Activated T-helper 1 cell treated with Interleukin-2 at 50 U/mL for 16 hours (primary cell): ENCODE data around the gene ADAMTS2.

Source experiments
- DNase-seq: peaks from one replicate; pipeline ENCODE4 v3.0.0-alpha.2; 2020; ENCODE audit warnings: low read depth

Gene ADAMTS2

DNA sequence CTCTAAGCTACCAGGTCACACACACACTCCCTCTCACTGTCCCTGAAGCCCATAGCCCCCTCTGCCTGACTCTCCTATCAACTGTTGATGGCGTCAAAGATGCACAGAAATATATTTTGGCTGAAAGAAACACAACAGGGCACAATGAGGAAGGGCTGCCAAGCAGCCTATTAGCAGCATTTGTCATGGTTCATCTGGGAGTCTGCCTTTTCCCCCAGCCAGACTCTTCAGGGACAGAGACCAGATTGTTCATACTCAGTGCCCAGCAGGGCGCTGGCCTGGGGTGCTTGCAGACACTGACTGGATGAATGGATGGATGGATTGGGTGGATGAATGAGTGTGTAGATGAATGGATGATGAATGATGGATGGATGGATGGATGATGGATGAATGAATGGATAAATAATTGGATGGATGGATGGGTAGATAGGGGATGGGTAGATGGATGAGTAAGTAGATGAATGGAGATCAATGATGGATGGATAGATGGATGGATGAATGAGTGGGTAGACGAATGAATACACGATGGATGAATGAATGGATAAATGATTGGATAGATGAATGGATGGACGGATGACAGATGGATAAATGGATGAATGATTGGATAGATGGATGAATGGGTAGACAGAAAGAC, 90.5 kb downstream of the ADAMTS2 start:
- no peak for DNase-seq

- DNase-seq: no peak
Measured at GRCh38 chr5:179253730-179254129, 91.5 kb downstream of the ADAMTS2 start.

DNA sequence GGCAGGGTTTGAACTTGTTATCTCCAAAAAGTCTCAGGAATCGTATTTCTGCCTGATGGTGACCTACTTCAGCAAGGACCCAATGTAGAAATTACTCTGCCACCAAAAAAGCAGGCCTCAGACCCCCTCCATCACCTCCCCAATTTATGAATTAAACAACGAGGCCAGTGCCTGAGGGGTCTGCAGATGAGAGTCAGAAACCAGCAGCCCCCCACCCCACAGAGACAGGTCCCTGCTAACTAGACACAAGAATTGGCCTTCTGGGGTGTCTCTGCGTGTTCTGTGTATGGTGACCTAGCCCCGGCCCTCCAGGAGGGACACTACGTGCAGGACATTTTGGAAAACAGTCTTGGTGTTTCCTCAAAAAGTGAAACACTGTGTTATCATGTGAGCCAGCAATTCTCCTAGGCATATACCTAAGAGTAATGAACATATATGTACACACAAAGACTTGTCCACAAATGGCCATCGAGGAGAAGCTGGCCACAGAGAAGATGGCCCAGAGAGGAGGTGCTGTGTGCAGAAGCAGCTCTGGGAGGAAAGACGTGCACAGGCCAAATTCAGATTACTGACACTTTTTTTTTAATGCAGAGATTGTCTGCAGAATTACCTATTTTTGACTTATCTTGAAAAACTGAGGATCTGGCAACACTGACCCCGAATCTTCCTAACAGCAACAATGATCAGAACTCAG, 93.8 kb downstream of the ADAMTS2 start:
- DNase-seq: no peak

- DNase-seq: no peak
Measured at GRCh38 chr5:179250561-179251225, 94.6 kb downstream of the ADAMTS2 start.

- no peak for DNase-seq
Measured at GRCh38 chr5:179246227-179246626, 99.0 kb downstream of the ADAMTS2 start.

DNA sequence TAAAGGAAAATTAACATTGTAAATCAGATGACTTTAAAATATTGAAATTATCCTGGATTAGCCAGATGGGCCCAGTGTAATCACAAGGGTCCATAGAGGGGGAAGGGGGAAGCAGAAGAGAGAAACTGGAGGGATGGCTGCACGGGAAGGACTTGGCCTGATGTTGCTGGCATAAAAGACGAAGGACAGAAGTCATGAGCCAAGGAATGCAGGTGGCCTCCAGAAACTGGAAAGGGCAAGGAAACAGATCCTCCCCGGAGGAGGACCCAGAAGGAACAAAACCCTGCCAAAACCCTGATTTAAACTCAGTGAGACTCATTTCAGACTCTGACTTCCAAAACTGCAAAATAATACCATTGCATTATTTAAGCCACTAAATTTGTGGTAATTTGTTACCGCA, 100.2 kb downstream of the ADAMTS2 start:
- no peak for DNase-seq

DNA sequence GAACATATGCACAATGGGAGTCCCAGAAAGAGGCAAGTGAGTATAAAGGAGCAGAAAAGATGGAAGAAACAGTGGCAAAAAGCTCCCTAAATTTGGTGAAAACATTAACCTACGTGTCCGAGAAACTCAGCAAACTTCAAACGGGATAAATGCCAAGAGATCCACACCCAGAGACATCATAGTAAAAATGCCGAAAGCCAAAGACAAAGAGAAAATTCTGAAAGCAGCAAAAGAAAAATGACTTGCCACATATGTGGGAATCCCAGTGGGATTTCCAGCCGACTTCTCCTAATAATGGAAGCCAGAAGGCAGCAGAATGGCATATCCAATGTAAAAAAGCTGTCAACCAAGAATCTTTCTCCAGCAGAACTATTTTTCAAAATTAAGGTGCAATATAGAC, 101.2 kb downstream of the ADAMTS2 start:
- no peak for DNase-seq

DNA sequence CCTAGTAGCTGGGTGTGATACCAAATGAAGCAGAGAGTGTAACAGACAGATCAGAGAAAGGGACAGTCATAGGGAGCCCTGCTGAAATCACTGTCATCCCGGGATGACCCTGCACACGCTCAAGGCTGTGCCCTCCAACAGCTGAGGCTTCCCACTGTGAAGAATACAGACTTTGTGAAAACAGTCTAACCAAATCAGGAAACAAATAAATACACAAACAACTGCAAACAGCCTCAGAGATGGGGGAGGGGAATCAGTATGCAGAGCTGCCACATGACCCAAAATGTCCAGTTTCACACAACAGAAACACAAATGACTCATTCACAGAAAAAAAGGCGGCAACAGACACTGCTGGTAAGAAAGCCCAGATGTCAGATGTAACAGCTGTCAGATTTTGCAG, 101.9 kb downstream of the ADAMTS2 start:
- no peak for DNase-seq

DNA sequence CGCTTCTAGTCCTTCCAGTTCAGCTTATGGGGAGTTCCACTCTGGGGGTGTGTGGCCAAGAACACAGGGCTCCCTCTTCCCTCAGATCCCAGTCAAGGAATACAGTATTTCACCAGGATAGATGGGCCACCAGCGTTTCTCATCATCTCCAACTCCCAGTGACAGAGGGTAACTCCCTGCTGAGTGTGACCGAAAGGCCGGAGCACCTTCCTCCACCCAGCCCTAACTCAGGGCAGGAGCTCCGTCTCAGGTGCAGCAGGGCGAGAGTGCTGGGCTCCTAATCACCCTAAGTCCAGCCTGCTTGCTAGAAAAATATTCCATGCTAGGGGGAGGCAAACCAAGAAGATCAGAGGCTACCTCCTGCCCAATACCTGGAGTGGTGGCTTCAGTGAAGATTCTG, 102.6 kb downstream of the ADAMTS2 start:
- no peak for DNase-seq

GRCh38 chr5:179241764-179242370, 103.4 kb downstream of the ADAMTS2 start:
- no peak for DNase-seq

DNA sequence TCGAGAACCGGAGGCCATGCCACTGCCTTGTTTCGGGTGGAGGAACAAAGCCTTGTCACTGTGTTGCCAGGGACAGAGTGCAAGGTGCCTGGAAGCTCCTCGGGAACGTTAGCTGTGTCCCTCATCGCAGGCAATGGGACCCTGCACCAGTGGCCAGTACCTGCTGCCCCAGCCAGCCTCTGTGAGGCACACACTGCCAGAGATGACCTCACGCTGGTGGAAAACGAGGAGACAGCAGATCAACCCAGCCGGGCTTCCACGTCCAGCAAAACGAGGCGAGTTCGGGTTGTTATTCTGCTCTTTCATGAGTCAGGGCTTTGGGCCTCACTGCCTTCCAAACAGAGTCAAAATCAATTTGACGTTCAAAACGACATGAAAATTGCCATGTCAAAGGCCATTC, 104.1 kb downstream of the ADAMTS2 start:
- DNase-seq: no peak

GRCh38 chr5:179240561-179240960, 104.7 kb downstream of the ADAMTS2 start:
- no peak for DNase-seq

DNA sequence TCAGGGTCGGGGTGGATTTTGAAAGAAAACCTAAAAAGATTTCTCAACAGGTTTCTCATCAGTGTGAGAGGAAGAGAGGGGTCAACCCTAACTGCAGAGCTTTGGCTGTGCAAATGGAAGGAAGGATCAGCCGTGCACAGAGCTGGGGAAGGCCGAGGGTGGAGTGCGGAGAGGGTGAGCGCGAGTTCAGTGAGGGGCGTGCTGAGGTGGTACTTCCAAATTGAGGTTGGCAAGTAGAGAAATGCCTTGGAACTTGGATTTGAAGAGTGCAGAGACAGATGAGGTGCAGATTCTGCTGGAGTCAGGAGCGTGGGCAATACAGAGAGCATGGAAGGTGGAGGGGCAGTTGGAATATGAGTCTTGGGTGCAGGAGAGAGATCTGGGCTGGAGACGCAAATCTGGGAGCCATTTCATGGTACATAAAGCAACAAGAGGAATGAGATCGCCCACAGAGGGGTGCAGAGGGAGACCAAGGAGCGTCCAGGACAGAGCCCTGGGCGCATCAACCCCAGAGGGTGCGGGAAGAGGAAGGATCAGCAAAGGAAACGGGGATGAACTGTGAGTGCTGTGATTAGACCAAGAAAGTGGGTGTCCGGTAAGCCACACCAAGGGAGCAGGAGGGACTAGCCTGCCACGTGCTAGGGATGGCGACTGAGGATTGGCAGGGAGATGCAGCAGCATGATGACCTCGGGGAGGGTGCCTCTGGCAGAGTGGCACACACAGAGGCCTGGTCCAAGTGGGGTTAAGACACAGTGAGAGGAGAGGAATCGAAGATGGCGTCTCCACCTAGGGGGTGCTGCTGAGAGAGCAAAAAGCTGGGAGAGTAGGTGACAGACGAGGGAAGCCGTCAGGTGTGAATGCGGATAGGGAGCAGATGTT, 105.8 kb downstream of the ADAMTS2 start:
- no peak for DNase-seq

DNA sequence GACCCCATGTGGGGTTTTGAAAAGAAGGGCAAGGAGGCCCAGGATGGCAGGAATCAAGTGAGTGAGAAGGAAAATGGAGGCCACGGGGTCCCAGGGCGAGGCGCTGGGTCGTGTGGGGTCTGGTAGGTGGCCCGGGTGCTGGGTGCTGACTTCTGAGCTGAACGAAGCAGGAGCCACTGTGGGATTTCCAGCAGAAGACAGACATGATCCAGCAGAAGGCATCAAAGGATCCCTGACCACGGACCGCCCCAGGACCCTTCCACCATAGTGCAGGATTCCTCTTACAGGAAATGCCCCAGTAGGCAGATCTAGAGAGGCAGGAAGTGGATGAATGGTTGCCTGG, 106.7 kb downstream of the ADAMTS2 start:
- DNase-seq: no peak

DNA sequence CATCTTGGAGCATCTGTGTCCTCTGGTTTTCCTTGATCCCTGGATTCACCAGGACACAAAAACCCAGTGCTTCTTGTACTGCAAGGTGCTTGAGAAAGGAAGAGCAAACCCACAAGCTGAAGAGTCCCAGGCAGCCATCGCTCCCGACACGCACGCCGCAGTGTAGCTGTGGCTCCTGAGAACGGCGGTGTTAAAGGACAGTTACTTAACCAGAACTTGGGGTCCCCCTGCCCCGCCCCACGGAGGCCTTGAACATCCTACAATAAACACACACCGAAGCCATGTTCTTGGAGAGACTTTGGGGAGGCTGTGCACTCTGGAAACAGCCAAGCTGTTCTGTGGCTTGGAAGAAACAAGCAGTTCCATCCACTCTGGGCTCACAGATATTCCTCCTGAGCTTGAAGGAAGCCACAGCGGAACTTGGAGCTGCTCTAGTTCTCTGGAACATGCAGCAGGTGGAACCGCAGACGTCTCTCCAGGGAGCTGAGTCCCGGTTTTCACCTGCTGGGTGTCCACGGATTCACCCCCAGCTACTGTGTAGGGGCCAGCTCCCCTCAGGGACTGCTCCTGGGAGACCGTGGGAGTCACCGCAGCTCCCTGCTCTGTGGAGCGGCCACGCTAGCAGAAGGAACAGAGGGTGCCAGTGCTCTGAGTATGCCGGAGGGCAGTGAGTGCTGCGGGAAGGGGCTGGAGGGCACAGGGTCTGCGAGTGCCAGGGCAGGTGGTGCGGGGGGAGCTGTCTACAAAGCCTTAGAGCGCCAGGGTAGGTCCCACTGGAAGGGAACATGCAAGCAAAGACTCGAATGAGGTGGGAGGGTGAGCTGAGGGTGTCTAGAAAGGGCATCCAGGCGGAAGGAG, 107.3 kb downstream of the ADAMTS2 start:
- no peak for DNase-seq

- DNase-seq: no peak
Measured at GRCh38 chr5:179235416-179236400, 109.6 kb downstream of the ADAMTS2 start.

- DNase-seq: no peak
Measured at GRCh38 chr5:179234563-179235135, 110.6 kb downstream of the ADAMTS2 start.

DNA sequence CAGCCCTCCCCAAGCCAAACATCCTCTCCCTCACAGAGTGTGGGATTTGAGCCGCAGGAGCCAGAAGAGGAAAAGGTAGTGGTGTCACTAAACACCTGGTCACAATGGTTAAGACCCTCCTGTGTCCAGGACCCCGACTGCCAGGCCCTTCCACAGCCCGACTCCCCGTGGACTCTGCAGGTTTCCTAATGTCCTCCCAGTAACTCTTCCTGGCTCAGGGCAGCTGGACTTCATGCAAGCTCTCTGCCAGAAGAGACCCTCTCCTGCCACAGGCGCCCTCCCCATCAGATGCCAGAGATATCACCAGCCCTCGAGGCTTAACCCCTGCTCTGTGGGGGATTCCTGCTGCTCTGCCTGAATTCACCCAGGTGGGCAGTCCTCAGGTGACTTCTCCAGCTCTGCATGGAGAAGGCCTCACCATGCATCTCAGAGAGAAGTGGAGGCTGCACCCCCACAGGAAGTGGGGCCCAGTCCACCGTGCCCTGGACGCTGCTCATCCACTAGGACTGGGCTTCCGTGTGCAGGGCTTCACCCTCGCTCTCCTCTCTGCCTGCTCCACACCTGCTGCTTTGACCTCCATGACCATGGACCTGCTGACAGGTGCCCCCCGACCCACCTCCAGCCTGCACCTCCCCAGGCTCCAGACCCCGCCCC, 111.2 kb downstream of the ADAMTS2 start:
- no peak for DNase-seq

- no peak for DNase-seq
Measured at GRCh38 chr5:179232091-179232735, 113.0 kb downstream of the ADAMTS2 start.
